Femur (tissue), 1 donor: Measurements from ENCODE around the gene CCDC134.

Experiments used
- DNase-seq: peaks from one replicate; pipeline ENCODE4 v3.0.0-alpha.2; 2017

Gene CCDC134

DNA sequence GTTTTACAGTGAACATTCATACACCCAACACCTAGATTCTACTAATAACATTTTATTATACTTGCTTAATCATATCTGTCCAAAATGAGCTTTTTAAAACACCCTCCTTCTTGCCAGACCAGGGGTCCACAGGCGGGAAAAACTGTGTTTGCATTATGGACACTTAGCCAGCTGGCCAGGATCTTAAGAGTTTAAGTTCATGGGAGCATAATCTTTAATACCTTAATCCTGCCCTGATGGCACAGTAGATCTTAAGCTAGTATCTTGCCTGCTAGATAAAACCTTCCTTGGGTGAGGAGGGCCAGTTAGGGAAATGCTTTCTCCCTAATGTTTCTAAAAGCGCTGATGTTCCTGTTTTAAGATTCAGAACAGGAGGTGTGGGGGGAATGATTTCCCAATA is 13.1 kb upstream of the CCDC134 start:
- no peak for DNase-seq

DNA sequence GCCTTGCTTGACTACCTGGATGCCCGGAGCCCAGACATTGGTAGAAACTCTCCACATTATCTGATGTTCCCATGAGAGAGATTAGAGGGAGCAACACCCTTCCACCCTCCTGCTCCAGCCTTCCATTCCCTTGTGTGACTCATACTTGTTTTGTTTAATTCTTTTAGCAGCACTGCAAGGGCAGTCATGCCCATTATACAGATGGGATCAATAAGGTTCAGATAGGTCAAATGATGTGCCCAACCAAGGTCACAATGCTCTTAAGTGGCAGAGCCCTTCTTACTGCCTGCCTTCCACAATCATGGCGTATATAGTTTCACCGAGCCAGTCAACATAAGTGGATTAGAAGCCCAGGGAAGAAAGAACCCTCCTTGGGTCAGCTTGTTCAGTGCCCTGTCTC is 6.6 kb upstream of the CCDC134 start:
- no peak for DNase-seq

DNA sequence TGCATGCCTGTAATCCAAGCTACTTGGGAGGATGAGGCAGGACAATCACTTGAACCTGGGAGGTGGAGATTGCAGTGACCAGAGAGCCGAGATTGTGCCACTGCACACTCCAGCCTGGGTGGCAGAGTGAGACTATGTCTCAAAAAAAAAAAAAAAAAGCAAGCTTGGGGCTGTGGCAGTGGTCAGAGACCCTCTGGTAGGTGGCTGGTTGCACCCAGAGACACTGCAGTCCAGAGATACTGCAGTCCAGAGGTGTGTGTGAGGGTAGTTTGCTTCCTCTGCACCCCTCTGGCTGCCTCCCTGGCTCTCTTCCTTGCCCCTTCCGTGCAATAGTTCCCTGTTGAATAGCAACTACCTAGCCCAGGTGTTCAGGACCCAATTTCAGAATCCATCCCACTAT is 1.7 kb upstream of the CCDC134 start:
- no peak for DNase-seq

DNA sequence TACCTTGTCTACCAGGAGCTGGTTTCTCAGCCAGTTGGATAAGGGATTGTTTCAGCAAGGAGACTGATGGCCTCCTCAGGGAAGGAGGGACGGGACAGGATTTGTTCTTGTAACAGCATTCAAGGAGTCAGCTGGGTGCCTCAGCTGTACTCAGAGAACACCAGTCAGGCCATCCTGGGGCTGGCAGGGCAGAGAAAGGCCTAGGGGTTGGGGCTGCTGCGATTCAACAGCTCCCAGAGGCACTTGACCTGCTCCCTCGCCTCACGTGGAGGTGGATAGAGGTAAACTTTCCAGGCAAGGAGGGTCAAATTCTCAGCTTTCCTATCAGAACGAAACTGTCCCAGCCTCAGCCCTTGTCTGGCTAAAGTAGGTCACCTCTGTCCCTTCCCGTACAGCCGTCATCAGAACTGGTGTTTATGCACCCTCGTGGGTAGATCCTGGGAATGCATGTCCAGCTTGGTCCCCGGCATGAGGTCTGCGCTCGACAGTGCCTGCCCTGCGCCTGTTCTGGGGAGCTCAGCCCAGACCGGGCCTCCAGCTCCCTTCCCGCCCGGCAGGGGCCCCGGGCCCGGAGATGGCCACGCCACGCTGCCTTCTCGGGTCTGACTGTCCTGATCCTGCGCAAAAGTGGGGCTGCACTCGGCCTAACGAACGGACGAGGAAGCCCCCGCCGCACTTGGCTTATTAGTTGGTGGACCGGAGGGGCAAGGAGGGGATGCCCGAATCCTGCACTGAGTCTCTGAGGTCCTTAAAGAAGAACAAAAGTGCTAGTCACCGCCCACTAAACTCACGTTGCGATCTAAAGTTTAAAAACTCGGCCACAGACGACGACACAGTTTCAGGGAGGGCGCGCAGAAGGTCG is 762 bp upstream of the CCDC134 start:
- peak; percentile 33 for DNase-seq

DNA sequence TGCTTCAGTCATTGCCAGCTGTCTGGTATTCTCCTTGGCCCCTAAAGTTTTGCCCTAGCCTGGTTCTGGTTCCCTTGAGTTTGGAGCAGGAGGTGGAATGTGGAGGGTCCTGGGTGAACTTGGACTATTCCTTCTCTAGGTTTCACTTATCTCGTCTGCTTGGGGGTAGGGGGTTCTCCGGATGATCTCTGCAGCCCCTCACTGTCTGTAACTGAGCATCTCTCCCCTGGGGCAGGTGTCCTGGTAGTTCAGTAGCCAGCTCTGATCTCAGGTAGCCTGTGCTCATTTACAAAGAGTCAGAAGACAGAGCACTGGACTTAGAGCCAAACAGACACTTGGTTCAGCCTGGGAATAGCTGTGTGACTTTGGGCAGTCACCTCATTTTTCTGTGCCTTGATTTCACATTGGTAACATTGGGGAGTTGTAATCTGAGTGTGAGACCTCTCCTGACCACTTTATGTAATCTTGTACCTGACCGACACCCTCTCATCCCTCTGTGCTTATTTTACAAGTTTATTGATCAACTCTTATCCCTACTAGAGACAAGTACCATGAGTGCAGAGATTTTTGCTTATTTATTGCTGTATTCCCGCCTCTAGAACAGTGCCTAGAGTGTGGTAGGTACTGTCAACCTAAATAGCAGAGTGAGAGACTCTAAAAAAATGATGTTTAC is 804 bp downstream of the CCDC134 start:
- DNase-seq: no peak

DNA sequence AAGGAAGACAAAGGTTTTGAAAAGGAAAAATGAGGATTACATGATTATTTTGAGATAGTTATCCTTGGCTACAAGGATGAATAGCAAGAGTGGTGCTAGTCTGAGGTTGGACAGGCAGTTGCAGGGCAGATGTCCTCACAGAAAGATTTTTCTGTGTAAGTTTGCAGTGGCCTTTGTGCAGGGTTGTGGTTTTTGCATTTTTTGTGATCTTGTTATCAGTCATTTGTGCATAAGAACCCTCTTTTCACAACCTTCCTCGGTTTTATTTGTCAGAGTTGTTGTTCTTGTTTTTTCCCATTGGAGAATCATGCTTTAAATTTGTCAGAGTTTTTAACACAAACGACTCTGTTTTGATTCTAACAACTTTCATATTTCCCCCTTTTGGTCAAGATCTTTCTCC is 1.4 kb downstream of the CCDC134 start:
- no peak for DNase-seq

DNA sequence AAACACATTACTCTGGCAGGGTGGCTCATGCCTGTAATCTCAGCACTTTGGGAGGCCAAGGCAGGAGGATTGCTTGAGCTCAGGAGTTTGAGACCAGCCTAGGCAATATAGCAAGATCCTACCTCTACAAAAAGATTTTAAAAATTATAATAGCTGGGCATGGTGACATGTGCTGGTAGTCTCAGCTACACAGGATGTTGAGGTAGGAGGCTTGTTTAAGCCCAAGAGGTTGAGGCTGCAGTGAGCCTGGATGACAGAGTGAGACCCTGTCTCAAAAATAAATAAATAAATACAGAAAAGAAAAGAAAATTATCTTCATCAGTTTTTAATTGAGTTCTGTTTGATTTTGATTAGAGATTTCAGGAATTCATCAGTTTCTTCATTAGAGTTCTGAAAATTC is 5.2 kb downstream of the CCDC134 start:
- no peak for DNase-seq

DNA sequence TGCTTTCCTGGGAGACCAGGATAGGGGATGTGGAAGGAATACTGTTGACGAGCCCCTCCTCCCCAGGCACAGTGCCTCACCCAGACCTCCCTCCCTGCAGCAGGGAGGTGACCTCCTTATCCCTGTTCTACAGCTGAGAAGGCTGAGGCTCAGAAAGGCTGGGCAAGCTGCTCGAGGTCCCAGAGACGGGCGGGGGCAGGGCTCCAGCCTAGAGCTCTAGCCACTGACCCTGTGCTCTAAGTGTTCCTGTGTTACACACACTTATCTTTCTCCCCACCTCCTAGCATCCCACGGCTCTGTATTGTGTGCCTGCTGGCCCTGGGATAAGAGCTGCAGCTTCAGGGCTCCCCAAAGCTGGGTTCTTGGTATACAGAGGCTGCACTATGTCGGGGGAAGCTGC is 7.9 kb downstream of the CCDC134 start:
- no peak for DNase-seq

DNA sequence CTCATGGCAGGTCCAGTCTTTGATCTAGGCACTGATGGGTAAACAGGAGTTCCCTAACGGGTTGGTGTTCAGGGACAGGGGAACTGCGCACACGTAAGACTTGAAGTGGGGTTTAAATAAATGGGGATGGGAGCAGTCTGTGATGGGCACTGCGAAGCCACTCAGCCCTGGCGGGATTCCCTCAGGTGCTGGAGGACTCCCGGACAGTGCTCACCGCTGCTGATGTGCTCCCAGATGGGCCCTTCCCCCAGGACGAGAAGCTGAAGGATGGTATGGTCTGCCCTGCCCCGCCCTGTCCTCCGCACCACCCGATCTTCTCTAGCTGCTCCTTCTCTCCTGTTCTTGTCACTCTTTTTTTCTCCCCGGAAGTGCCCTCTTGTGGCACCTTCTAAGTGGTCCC is 9.5 kb downstream of the CCDC134 start:
- DNase-seq: no peak

DNA sequence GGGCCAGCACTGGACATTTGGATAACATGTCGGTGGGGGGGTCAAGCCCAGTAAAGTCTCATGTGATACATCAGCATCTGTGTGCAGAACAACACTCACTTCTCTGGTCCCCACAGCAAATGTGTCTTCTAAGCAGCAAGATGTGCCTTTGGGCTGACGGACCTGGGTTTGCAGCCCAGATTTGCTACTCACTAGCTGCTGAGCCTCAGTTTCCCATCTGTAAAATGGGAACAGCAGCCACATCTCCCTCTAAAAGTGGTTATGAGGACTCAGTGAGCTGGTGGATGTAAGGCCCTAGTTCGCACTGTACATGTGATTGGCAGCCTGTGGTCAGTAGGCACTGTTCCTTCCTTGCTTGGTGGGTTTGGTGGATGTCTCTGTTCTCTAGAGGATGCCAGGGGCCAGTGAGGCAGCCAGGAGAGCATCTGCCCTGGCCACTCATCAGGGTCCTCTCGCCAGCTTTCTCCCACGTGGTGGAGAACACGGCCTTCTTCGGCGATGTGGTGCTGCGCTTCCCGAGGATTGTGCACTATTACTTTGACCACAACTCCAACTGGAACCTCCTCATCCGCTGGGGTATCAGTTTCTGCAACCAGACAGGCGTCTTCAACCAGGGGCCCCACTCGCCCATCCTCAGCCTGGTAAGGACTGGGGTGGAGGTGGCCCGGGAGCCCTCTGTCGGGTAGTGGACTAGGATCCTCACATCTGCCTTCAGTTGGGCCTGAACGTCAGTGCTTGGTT is 12.5 kb downstream of the CCDC134 start:
- no peak for DNase-seq

DNA sequence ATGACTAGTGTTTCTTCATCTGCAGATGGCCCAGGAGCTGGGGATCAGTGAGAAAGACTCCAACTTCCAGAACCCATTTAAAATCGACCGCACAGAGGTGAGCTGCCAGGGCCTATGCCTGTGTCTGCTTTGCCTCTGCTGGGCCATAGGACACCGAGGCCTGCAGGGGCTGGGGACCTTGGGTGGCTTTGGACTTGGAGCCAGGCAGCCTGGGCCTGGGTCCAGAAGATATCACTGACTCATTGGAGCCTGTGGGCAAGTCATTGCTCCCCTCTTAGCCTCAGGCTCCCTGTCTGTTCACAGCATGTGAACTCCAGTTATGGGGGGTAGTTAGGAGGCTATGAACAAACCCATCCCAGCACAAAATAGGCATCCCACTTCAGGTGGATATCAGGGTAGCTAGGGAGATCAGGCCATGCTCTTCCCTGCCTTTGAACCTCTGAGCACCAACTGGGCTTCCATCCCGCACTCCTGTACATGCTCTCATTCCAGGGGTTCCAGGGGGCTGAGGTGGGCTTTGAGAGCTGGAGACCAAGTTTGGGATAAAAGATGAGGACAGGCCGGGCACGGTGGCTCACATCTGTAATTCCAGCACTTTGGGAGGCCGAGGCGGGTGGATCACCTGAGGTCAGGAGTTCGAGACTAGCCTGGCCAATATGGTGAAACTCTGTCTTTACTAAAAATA is 13.4 kb downstream of the CCDC134 start:
- no peak for DNase-seq

DNA sequence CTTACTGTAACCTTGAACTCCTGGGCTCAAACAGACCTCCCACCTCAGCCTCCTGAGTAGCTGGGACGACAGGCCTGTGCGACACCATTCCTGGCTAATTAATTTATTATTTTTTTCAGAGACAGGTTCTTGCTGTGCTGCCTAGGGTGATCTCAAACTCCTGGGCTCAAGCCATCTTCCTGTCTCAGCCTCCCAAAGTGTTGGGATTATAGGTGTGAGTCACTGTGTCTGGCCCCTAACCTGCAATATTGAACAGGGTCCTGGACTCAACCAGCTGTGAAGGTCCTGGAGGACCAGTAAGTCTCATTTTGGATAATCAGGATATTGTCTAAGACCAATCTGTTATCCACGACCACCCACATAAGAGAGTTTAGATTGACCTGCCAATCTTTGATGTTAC is 15.2 kb downstream of the CCDC134 start:
- no peak for DNase-seq

DNA sequence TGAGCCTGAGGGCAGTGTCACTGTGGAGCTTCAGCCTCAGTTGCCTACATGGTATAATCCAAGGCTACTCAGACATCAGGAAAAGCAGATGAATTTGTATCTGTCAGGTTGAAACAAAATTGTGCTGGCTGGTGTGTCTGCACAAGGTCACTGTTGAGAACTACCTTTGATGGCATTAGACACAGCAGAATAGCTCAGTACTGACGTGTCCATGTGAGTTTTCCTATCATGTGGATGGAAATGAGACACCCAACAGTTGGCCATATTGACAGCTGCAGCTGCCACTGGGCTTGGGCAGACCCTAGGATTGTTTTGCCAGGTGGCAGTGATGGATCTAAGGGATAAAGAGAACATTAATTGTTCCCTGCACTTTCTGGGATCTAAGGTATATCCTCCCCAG is 15.8 kb downstream of the CCDC134 start:
- DNase-seq: peak; percentile 55

DNA sequence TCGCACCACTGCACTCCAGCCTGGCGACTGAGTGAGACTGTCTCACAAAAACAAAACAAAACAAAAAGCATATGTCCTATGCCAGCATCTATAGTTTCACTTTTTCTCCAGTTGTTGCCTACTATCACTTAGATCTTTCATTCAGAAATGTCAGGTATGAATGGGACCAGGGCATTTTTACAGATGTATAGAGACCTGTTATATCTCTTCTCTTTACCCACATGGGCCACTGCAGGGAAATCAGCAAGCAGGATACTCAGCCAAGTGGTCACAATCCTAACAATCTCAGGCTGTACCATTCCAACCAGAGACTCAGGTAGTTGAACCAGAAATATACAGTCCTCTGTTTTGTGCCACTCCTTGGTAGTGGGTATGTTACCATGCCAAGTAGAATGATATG is 16.4 kb downstream of the CCDC134 start:
- no peak for DNase-seq

DNA sequence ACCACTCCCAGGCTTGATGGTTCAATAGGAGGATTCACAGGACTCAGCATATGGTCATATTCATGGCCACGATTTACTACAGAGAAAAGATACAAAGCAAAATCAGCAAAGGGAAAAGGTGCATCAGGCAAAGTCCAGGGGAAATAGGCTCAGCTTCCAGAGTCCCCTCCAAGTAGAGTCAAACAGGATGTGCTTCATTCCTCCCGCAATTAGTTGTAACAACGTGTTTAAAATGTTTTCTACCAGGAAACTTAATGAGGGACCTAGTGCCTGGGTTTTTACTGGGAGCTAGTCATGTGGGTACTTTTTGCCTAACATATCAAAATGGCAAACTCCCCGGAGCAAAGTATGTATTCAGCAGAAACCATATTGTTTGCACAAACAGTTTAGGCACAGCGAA is 17.5 kb downstream of the CCDC134 start:
- no peak for DNase-seq

DNA sequence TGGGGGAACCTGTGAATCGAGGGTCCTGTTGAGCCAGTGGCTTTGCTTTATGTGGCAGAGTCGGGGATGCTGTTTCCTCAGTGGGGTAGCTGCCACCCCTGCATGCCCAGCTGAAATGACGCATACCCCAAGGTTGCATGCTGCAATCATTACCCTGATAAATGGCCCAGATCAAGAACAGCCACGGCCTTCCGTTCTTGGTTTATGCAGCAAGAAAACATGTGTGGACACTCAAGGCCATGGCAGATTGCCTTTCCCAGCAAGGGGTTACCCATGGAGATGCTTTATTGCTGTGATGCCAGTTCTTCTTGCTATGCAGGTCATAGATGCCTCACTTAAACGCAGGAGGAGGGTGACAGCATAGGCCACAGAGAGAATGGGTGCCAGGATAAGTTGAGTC is 18.1 kb downstream of the CCDC134 start:
- no peak for DNase-seq

DNA sequence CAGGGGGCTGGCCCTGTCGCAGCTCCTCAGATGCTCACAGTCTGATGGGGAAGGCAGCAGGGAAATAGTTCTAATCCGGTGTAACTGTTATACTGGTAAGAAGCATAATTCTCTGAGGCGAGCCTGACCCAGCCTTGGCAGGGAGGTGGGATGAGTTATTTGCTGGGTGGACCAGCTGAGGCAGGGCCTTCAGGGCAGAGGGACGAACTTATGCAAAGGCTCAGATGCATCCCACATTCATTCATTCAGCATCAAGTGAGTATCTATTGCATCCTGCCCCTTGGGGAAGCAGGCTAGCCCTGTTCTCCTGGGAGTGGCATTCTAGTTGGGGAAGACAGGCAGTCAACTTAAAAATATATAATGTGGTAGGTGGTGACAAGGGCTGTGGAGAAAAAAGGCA is 18.8 kb downstream of the CCDC134 start:
- DNase-seq: no peak

DNA sequence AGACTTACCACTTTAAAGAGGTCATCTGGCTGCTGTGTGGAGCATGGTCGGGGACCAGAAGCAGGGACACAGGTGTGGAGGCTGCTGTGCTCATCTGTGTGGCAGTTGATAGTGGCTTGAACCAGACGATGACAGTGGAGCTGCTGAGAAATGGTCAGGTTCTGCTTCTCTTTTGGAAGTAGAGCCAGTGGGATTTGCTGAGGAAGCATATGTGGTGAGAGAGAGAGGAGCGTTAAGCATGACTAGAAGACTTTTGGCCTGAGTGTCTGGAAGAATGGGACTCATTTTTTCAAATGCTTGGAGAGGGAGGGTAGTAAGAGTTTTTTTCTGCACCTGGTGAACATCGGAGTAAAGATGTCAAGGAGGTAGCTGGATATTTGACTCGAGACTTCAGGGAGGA is 20.0 kb downstream of the CCDC134 start:
- no peak for DNase-seq

DNA sequence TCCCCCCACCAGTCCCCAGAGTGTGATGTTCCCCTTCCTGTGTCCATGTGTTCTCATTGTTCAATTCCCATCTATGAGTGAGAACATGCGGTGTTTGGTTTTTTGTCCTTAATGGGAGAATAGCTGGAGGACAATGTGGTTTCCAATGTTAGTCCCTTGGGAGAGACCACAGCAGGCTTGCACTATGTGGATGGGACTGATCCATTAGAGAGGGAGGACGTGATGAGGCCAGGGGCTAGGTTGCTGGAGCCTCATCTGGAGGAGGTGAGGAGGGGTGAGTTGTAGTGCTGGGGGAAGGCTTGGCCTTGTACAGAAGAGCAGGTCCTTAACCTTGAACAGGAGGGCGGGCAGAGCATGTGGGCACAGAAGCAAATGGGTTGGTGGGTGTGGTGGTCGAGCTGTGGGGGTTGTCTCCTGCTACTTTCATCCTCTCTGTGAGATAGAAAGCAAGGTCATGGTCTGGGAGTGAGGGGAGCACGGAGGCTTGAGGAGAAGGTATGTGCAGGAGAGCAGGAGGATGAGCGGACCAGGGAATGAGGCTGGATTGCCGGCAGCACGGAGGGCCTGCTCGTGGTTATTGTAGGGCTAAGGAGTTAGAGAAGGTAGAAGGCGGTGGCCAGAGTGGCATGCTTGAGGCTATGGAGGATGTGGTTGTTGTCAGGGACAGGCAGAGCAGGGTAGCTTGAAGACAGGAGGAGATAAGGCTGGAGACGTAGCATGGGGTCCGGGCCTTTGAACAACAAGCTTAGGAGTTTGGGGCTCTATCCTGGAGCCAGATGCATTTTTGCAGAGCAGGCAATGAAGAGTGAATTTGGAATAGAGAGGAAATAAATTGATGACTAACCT is 21.2 kb downstream of the CCDC134 start:
- no peak for DNase-seq

DNA sequence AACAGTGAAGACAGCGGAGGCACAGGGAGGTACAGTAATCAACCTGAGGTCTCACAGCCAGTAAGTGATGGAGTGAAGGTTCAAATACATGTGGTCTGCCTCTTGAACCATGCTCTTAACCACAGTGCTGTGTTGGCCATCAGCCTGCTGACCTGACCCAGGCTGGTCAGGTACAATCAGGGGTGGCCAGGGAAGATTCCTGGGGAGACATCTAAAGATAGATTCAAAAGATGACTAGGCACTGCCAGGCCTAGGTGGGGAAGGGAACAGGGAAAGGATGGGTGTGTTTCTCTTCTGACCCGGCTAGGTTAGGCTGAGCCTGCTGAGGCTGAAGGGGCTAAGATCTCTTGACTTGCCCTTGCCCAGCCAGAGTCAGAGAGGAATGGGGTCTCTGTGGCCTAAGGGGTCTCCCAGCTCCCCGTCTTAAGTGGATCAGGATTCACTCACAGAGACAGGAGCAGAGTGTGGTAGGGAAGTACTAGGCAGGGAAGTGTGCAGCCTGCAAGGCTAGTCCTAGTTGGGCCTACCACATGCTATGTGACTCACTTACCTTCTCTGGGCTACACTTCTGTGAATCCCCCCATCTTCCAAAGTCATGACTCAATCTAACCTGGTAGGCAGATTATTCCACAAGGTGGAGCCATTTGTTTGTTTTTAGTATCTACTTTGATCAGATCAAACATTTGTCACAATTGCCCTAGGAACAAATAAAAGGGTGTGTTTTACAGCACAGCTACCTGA is 22.0 kb downstream of the CCDC134 start:
- DNase-seq: no peak

DNA sequence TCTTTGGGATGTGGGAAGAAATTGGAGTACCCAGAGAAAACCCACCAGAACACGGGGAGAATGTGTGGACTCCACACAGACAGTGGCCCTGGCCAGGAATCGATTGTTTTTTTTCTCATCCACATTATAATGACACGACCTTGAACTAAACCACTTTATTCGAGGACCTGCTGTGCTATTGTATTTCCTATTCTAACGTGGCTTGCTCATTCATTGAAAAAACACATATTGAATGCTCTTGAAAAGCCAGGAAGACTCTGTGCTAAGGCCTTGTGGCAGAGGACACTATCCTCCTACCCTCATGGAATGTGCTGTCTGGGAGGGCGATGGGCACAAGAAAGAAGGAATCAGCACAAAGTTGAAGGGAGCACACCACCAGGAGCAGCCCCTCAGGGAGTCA is 23.3 kb downstream of the CCDC134 start:
- no peak for DNase-seq

DNA sequence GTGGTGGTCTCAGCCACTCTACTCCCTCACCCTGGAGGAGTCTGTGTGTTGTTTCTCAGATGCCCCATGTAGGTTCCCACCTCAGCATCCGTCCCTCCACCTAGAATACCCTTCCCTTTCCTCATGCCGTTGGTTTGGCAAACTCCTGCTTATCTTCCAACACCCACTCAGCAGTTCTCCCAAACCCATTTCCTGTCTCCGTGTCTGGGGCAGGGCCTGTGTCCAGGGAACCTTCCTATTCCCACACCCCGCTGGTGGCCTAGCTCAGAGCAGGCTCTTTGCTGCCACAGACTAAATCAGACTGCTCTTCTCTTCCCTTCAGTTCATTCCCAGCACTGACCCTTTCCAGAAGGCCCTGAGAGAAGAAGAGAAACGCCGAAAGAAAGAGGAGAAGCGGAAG is 24.9 kb downstream of the CCDC134 start:
- DNase-seq: no peak
